Mesenchymal stem cell (in vitro differentiated cells and primary cell): ENCODE measurements around the gene DEPP1.

Experiments
- DNase-seq: peaks from one replicate; pipeline ENCODE4 v3.0.0-alpha.2; 2013
- H2AFZ ChIP-seq: one replicate; pipeline ENCODE4 v1.6.1; 2013; ENCODE audit warnings: low read depth, mild to moderate bottlenecking, control low read depth, inconsistent platforms, low read length, moderate library complexity
- H2AK5ac ChIP-seq: 2 replicates; pipeline ENCODE4 v1.6.1; 2013; ENCODE audit warnings: low read length, moderate library complexity, mild to moderate bottlenecking, inconsistent platforms; ENCODE audit not compliant: severe bottlenecking
- H2BK120ac ChIP-seq: one replicate; pipeline ENCODE4 v1.6.1; 2013; ENCODE audit warnings: low read depth, mild to moderate bottlenecking, inconsistent platforms, low read length, moderate library complexity
- H2BK12ac ChIP-seq, 2 experiments: one replicate each; pipeline ENCODE4 v1.6.1; 2013; ENCODE audit warnings: inconsistent platforms in 2 of 2, low read length in 2 of 2, mild to moderate bottlenecking in 2 of 2, moderate library complexity in 2 of 2, control low read depth in 1 of 2
- H2BK15ac ChIP-seq: one replicate; pipeline ENCODE4 v1.6.1; 2013; ENCODE audit warnings: mild to moderate bottlenecking, low read depth, inconsistent platforms; ENCODE audit not compliant: poor library complexity, severe bottlenecking
- H2BK5ac ChIP-seq: 2 replicates; pipeline ENCODE4 v1.6.1; 2013; ENCODE audit warnings: low read depth, mild to moderate bottlenecking, low read length, control low read depth, inconsistent platforms; ENCODE audit not compliant: poor library complexity, severe bottlenecking
- H3K14ac ChIP-seq, 2 experiments: one replicate each; pipeline ENCODE4 v1.6.1; 2013; ENCODE audit warnings: inconsistent platforms in 2 of 2, low read length in 2 of 2, control low read depth in 1 of 2, mild to moderate bottlenecking in 1 of 2, moderate library complexity in 1 of 2
- H3K18ac ChIP-seq, 2 experiments: one replicate each; pipeline ENCODE4 v1.6.1; 2013; ENCODE audit warnings: inconsistent platforms in 2 of 2, low read length in 2 of 2, control low read depth in 1 of 2, low read depth in 1 of 2, mild to moderate bottlenecking in 1 of 2
- H3K23ac ChIP-seq, 2 experiments: one replicate each; pipeline ENCODE4 v1.6.1; 2013; ENCODE audit warnings: inconsistent platforms in 2 of 2, low read length in 2 of 2, mild to moderate bottlenecking in 2 of 2, moderate library complexity in 2 of 2, control low read depth in 1 of 2
- H3K27ac ChIP-seq: 2 replicates; pipeline ENCODE4 v1.5.1; 2013; ENCODE audit warnings: mild to moderate bottlenecking, moderate library complexity, low read length, control low read depth, inconsistent platforms; ENCODE audit not compliant: poor library complexity, severe bottlenecking
- H3K27me3 ChIP-seq, 2 experiments: 2 replicates each; pipeline versions ENCODE4 v1.6.1 to v1.7.0; 2013; ENCODE audit warnings: low read length in 2 of 2, mild to moderate bottlenecking in 2 of 2, moderate library complexity in 2 of 2, control low read depth in 1 of 2, inconsistent platforms in 1 of 2; ENCODE audit not compliant: control insufficient read depth in 1 of 2, insufficient read depth in 1 of 2
- H3K36me3 ChIP-seq, 2 experiments: 2 replicates each; pipeline versions ENCODE4 v1.6.1 to v1.7.0; 2013; ENCODE audit warnings: low read length in 2 of 2, control low read depth in 1 of 2, inconsistent platforms in 1 of 2, low read depth in 1 of 2, mild to moderate bottlenecking in 1 of 2; ENCODE audit not compliant: insufficient read depth in 2 of 2, control insufficient read depth in 1 of 2
- H3K4ac ChIP-seq, 2 experiments: one replicate each; pipeline ENCODE4 v1.6.1; 2013; ENCODE audit warnings: inconsistent platforms in 2 of 2, low read length in 2 of 2, mild to moderate bottlenecking in 2 of 2, moderate library complexity in 2 of 2, control low read depth in 1 of 2, low read depth in 1 of 2
- H3K4me1 ChIP-seq: 2 replicates; pipeline ENCODE4 v1.6.1; 2013; ENCODE audit warnings: low read depth, low read length, control low read depth; ENCODE audit not compliant: control insufficient read depth, insufficient read depth
- H3K4me2 ChIP-seq: 2 replicates; pipeline ENCODE4 v1.6.1; 2013; ENCODE audit warnings: low read length, mild to moderate bottlenecking, inconsistent platforms; ENCODE audit not compliant: poor library complexity, severe bottlenecking
- H3K4me3 ChIP-seq, 2 experiments: 2 replicates each; pipeline versions ENCODE4 v1.5.1 to v1.7.0; 2013; ENCODE audit warnings: low read length in 2 of 2, mild to moderate bottlenecking in 2 of 2, control low read depth in 1 of 2, low read depth in 1 of 2; ENCODE audit not compliant: insufficient read depth in 1 of 2
- H3K79me1 ChIP-seq: replicated peaks from 2 replicates; pipeline ENCODE4 v1.6.1; 2013; ENCODE audit warnings: mild to moderate bottlenecking, control low read depth, low read length, inconsistent platforms; ENCODE audit not compliant: poor library complexity, severe bottlenecking
- H3K9ac ChIP-seq: 2 replicates; pipeline ENCODE4 v1.7.0; 2013; ENCODE audit warnings: mild to moderate bottlenecking, low read length, moderate library complexity
- H3K9me3 ChIP-seq: 2 replicates; pipeline ENCODE4 v1.7.0; 2013; ENCODE audit warnings: mild to moderate bottlenecking, low read length; ENCODE audit not compliant: control insufficient read depth
- H4K8ac ChIP-seq: one replicate; pipeline ENCODE4 v1.6.1; 2013; ENCODE audit warnings: inconsistent platforms, mild to moderate bottlenecking, low read length, moderate library complexity
- H4K91ac ChIP-seq: one replicate; pipeline ENCODE4 v1.6.1; 2013; ENCODE audit warnings: mild to moderate bottlenecking, low read length, inconsistent platforms
- WGBS: methylation state at CpG from one replicate; pipeline ENCODE4 v1.1.7; 2013; ENCODE audit warnings: mixed read lengths; 5-methylcytosine and 5-hydroxymethylcytosine counted together

DEPP1 gene

DNA sequence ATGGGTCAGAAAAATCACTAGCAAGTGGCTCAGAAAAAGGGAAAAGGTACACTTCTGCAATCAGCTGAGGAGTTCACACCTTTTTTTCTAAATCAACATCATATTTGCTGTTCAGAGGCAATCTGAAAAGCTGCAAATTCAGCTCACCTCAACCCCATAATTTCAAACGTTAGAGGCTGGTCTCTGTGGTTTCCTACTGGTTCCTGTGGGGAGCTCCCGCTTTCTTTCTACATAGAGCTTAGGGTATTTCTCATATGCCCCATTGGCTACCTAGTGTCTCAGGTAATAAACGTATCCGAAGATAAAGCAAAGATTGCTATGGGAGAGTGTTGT is 16.9 kb upstream of the DEPP1 start:
- no peak overlapping the region for H4K91ac ChIP-seq
- H3K79me1 ChIP-seq = no peaks in the 10 kb centered on the region
- H3K27me3 ChIP-seq = peaks cover 0 to 10% of the 10 kb centered on the region in 2 experiments
- H4K8ac ChIP-seq = no peak overlapping the region
- H3K4me2 ChIP-seq = no peak overlapping the region
- no peak overlapping the region for H3K4ac ChIP-seq
- 92% methylated on average over 4 of the region's 4 CpGs for WGBS
- H3K4me1 ChIP-seq = peaks cover 23% of the 10 kb centered on the region
- peaks cover 10 to 27% of the 10 kb centered on the region in 2 experiments for H3K36me3 ChIP-seq
- H3K9ac ChIP-seq = peak overlapping the region; percentile 69
- no peak overlapping the region for H2AFZ ChIP-seq
- no peak overlapping the region for H2BK5ac ChIP-seq
- no peak overlapping the region for H2AK5ac ChIP-seq
- no peak overlapping the region for H3K27ac ChIP-seq
- H2BK120ac ChIP-seq = no peak overlapping the region
- no peak overlapping the region for H2BK12ac ChIP-seq
- no peak overlapping the region for H2BK15ac ChIP-seq
- no peak for DNase-seq
- no peaks in the 10 kb centered on the region for H3K9me3 ChIP-seq
- no peak overlapping the region for H3K4me3 ChIP-seq
- no peak overlapping the region for H3K14ac ChIP-seq
- H3K23ac ChIP-seq = no peak overlapping the region
- H3K18ac ChIP-seq = no peak overlapping the region

- Histone ChIP-seq H4K8ac (no peak overlapping the region), H2BK12ac (peak overlapping the region; percentile 20 to 29), H3K4me1 (peaks cover 21% of the 10 kb centered on the region), H3K4me2 (no peak overlapping the region), H3K27me3 (peaks cover 0 to 4% of the 10 kb centered on the region in 2 experiments), H2BK120ac (no peak overlapping the region), H2BK5ac (no peak overlapping the region), H3K23ac (no peak overlapping the region), H3K18ac (peak overlapping the region; percentile 11 to 44), H3K4ac (peak overlapping the region in 1 of 2 experiments; percentile 55), H3K36me3 (peaks cover 10 to 27% of the 10 kb centered on the region in 2 experiments), H3K9me3 (no peaks in the 10 kb centered on the region), H2AK5ac (peak overlapping the region; percentile 45), H3K4me3 (no peak overlapping the region), H2BK15ac (no peak overlapping the region), H3K79me1 (no peaks in the 10 kb centered on the region), H3K9ac (peak overlapping the region; percentile 69), H2AFZ (no peak overlapping the region), H3K14ac (no peak overlapping the region), H4K91ac (peak overlapping the region; percentile 77), H3K27ac (no peak overlapping the region)
- DNase-seq = no peak
- WGBS = 82% methylated on average over 9 of the region's 9 CpGs
Observed at GRCh38 chr10:44994752-44995530, 16.3 kb upstream of the DEPP1 start.

- H4K8ac ChIP-seq = no peak overlapping the region
- H3K9me3 ChIP-seq = no peaks in the 10 kb centered on the region
- H3K36me3 ChIP-seq = peaks cover 10 to 33% of the 10 kb centered on the region in 2 experiments
- H2BK15ac ChIP-seq = no peak overlapping the region
- peaks cover 21% of the 10 kb centered on the region for H3K4me1 ChIP-seq
- peak overlapping the region in 1 of 2 experiments; percentile 37 for H3K4ac ChIP-seq
- H3K79me1 ChIP-seq = no peaks in the 10 kb centered on the region
- H3K27me3 ChIP-seq = no peaks in the 10 kb centered on the region
- DNase-seq = peak; percentile 37
- peak overlapping the region; percentile 62 for H4K91ac ChIP-seq
- H2BK5ac ChIP-seq = no peak overlapping the region
- no peak overlapping the region for H3K9ac ChIP-seq
- H3K23ac ChIP-seq = no peak overlapping the region
- H2AK5ac ChIP-seq = no peak overlapping the region
- peak overlapping the region; percentile 13 to 38 for H3K18ac ChIP-seq
- H3K14ac ChIP-seq = no peak overlapping the region
- 77% methylated on average over 10 of the region's 11 CpGs for WGBS
- H2AFZ ChIP-seq = no peak overlapping the region
- no peak overlapping the region for H3K4me3 ChIP-seq
- H3K27ac ChIP-seq = peak overlapping the region; percentile 1
- H3K4me2 ChIP-seq = no peak overlapping the region
- H2BK120ac ChIP-seq = no peak overlapping the region
- H2BK12ac ChIP-seq = peak overlapping the region in 1 of 2 experiments; percentile 47
Observed at GRCh38 chr10:44993922-44994751, 15.5 kb upstream of the DEPP1 start.
